ENCODE measurements around the gene DGCR8.

DGCR8 gene

GRCh38 chr22:20099099-20099711, 19.2 kb downstream of the DGCR8 start:
- H3K9me3 ChIP-seq (ENCODE audit: insufficient read depth, low read length, severe bottlenecking): no peaks in the 10 kb centered on the region
- no peak overlapping the region for H3K4me3 ChIP-seq (ENCODE audit: low read depth in 1 of 2, low read length in 2 of 2)
- H4K20me1 ChIP-seq (ENCODE audit: insufficient read depth, low read length): peaks cover 56% of the 10 kb centered on the region
- H3K36me3 ChIP-seq (ENCODE audit: insufficient read depth, low read length): peaks cover 91% of the 10 kb centered on the region
- H3K27me3 ChIP-seq (ENCODE audit: insufficient read depth, low read length, poor library complexity): no peaks in the 10 kb centered on the region
- DNase-seq (no peak), ATAC-seq (ENCODE audit: insufficient read depth, low read depth) (no peak)
- peak overlapping the region; percentile 6; the same call in 1 of the 2 replicates for H3K27ac ChIP-seq (ENCODE audit: low read length)
- H3K79me2 ChIP-seq (ENCODE audit: insufficient read depth, low read length): peaks cover 87% of the 10 kb centered on the region
- no peak overlapping the region for H3K4me2 ChIP-seq (ENCODE audit: insufficient read depth, low read length)
- no peak overlapping the region for H2AFZ ChIP-seq (ENCODE audit: low read depth, low read length)
- peaks cover 25% of the 10 kb centered on the region for H3K4me1 ChIP-seq (ENCODE audit: insufficient read depth, low read length)
- H3K9ac ChIP-seq (ENCODE audit: low read depth, low read length): no peak overlapping the region
- TF ChIP-seq CTCF (IDR thresholded peaks at IDR 0.05; ENCODE audit: borderline replicate concordance, extremely low read depth, low read length, poor library complexity, severe bottlenecking) (no peak), EZH2 (IDR thresholded peaks at IDR 0.05; ENCODE audit: borderline replicate concordance, low read depth, low read length, severe bottlenecking) (no peak)

- Histone ChIP-seq H3K4me3 (ENCODE audit: low read depth in 1 of 2, low read length in 2 of 2) (no peak overlapping the region), H3K9me3 (ENCODE audit: insufficient read depth, low read length, severe bottlenecking) (no peaks in the 10 kb centered on the region), H3K9ac (ENCODE audit: low read depth, low read length) (no peak overlapping the region), H3K79me2 (ENCODE audit: insufficient read depth, low read length) (peaks cover 89% of the 10 kb centered on the region), H2AFZ (ENCODE audit: low read depth, low read length) (no peak overlapping the region), H3K4me1 (ENCODE audit: insufficient read depth, low read length) (peaks cover 25% of the 10 kb centered on the region), H3K27ac (ENCODE audit: low read length) (no peak overlapping the region), H3K36me3 (ENCODE audit: insufficient read depth, low read length) (peaks cover 92% of the 10 kb centered on the region), H3K4me2 (ENCODE audit: insufficient read depth, low read length) (no peak overlapping the region), H3K27me3 (ENCODE audit: insufficient read depth, low read length, poor library complexity) (no peaks in the 10 kb centered on the region), H4K20me1 (ENCODE audit: insufficient read depth, low read length) (peaks cover 74% of the 10 kb centered on the region)
- no peak for DNase-seq
- TF ChIP-seq EZH2 (IDR thresholded peaks at IDR 0.05; ENCODE audit: borderline replicate concordance, low read depth, low read length, severe bottlenecking) (no peak), CTCF (IDR thresholded peaks at IDR 0.05; ENCODE audit: borderline replicate concordance, extremely low read depth, low read length, poor library complexity, severe bottlenecking) (no peak)
- ATAC-seq (ENCODE audit: insufficient read depth, low read depth): no peak
These were observed 21.6 kb downstream of the DGCR8 start for GRCh38 chr22:20101638-20102037.

GRCh38 chr22:20102203-20102780, 22.3 kb downstream of the DGCR8 start:
- ATAC-seq (ENCODE audit: insufficient read depth, low read depth): no peak
- Histone ChIP-seq H3K36me3 (ENCODE audit: insufficient read depth, low read length) (peaks cover 92% of the 10 kb centered on the region), H3K27ac (ENCODE audit: low read length) (no peak overlapping the region), H2AFZ (ENCODE audit: low read depth, low read length) (no peak overlapping the region), H3K9ac (ENCODE audit: low read depth, low read length) (no peak overlapping the region), H4K20me1 (ENCODE audit: insufficient read depth, low read length) (peaks cover 76% of the 10 kb centered on the region), H3K9me3 (ENCODE audit: insufficient read depth, low read length, severe bottlenecking) (no peaks in the 10 kb centered on the region), H3K4me3 (ENCODE audit: low read depth in 1 of 2, low read length in 2 of 2) (no peak overlapping the region), H3K4me1 (ENCODE audit: insufficient read depth, low read length) (peaks cover 25% of the 10 kb centered on the region), H3K27me3 (ENCODE audit: insufficient read depth, low read length, poor library complexity) (no peaks in the 10 kb centered on the region), H3K4me2 (ENCODE audit: insufficient read depth, low read length) (no peak overlapping the region), H3K79me2 (ENCODE audit: insufficient read depth, low read length) (peaks cover 87% of the 10 kb centered on the region)
- no peak for TF ChIP-seq EZH2 (IDR thresholded peaks at IDR 0.05; ENCODE audit: borderline replicate concordance, low read depth, low read length, severe bottlenecking)
- TF ChIP-seq CTCF (IDR thresholded peaks at IDR 0.05; ENCODE audit: borderline replicate concordance, extremely low read depth, low read length, poor library complexity, severe bottlenecking): no peak
- no peak for DNase-seq
